HG03469 (cell line): ENCODE results near the gene KSR2.

Source experiments
- ATAC-seq: cut with Tn5 transposase; IDR thresholded peaks from one replicate; pipeline ENCODE4 v1.9.1; 2021; ENCODE audit warnings: mild to moderate bottlenecking, moderate library complexity, moderate number of reproducible peaks; ENCODE audit not compliant: unreplicated experiment

KSR2 gene

DNA sequence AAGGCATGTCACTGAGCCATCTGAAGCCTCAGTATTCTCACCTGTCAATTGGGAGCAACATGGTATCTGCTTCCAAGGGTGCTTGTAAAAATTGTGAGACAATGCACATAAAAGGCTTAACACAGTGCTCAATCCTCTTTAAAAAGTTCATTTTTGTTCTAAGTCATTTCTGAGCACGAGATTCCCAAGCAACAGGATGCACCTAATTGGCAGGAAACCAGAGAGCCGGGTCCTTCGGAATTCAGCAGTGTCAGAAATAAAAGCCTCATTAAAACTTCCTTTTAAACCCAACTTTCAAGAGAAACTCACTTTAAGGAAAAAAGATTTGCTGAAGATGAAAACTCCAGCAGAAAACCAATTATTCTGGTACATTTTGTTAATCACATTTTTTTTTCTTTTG lies 494.9 kb downstream of the KSR2 start:
- no peak for ATAC-seq

DNA sequence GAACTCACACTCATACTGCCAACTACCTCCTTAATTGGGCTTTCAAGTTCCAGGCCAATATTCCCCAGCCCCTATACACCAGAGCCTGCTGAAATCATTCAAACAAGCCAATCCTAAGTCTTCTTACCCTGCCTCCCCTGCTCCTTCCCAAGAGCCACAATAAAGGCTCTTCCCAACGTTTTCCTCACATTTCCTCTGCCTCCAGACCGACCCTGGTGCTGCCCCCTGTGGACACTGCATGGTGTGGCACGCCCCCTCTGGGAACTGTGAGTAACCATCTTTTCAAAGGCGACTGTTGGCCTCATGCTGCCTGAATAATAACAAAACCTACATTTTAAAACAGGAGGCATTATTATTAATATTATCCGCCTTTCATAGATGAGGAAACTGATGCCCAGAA lies 495.8 kb downstream of the KSR2 start:
- ATAC-seq, result no peak

DNA sequence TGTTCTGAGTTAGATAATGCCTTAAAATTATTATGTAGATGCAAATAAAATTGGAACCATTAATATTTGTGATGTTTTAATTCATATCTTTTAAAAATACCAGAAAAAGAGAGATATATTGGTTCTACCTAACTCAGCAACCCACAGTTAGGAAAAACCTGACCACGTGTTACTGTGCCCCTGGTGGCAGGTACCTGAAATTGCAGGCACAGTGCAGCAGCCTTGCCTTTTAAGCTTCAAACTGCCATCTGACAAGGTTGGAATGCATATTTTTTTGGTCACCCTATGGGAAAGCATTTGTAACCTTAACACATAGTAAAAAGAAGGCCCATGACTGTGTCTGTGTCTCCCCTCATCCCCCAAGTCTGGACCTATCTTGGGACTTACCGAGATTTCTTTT lies 498.0 kb downstream of the KSR2 start:
- no peak for ATAC-seq

DNA sequence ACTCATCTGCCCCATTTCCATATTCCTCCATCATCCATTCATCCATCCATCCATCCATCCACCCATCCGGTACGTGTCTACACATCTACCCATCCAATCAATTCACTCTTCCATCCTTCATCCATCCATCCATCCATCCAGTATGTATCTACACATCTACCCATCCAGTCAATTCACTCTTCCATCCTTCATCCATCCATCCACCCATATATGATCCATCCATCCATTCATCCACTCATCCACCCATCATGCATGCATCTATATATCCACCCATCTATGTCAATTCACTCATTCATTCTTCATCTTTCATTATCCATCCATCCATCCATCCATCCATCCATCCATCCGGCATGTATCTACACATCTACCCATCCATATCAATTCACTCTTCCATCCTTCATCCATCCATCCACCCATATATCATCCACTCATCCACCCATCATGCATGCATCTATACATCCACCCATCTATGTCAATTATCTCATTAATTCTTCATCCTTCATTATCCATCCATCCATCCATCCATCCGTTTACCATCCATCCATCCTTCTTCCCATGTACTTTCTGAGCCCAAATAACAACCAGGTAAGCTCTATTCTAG lies 498.8 kb downstream of the KSR2 start:
- no peak for ATAC-seq

DNA sequence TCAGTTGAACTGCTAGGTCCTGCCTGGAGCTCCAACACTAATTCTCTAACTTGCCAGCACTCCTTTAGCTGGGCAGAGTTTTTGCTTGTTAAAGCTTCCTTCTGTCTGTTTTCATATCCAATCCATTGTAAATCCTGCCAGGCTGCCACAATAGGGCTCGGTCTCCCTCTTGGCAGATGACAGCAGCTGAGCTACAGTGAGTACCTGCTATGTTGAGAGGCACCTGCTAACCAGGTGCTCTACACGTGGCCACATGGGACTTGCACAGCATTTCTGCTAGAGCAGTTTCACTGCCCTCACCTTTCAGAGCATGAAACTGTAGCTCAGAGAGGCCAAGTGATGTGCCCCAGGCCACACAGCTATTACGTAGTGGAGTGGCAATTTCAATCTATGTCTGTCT lies 500.8 kb downstream of the KSR2 start:
- ATAC-seq, result no peak

DNA sequence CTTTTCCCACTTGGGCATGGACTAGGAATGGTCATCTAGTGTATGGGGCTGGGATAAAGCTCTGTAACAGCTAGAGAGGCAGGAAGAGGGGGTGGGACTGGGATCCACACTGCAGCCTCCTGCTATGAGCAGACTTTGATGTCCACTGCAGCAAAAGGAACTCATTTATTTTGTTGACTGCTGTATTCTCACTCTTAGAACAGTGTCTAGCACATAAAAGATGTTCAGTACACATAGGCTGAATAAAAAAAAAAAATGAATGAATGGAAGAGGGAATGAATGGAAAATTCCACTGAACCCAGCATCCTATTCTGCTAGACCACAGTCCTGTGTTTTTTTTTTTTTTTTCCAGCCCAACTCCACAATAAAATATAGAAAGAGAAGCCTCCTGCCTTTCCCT lies 501.2 kb downstream of the KSR2 start:
- ATAC-seq, result no peak

DNA sequence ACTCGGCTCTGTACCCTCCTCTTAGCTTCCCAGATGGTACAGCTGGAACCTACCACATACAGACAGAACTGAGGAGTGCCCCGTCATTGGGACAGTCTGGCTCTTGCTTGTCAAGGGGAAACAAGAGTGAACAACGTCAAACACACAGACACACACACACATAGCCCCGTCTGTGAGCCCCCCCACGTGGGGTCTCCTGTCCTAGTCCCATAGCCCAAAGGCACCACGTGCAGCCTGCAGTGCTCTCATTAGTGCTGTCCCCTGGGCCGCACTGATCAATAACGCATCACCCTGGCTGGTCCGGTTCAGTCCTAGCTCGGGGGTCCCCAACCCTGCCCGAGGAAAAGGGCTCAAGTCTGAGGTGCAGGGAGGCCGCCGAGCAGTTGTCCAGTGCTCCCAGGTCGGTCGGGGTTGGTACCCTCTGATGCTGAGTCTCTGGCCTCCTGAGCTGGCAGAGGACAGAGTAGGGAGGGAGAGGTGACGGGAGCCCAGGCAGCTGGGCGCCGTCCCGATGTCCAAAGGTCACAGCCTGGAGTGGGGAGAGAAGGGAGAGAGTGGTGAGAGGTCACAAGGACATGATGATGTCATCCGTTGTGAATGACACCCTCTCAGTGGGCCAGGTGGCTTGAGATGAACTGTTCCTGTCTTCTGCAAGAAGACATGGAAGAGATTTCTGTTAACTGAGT lies 502.0 kb downstream of the KSR2 start:
- ATAC-seq, result no peak

DNA sequence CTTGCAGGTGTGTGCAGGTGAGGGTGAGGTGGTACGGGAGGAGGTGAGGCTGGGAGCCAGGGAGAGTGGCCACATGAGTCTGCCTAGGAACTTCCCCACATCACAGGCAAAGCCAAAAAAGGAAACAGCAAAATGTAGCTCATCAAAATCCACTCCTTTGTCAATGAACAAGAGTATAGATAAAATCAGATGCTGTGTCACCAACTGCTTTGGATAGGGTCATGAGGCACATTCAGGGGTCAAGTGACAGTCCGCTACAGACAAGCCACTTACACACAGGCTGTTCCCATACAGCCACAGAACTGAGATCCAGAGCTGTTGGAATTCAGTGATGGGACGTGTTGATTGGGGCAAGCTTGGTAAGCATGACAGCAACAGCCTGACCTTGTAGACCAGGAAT lies 507.1 kb downstream of the KSR2 start:
- ATAC-seq, result no peak

DNA sequence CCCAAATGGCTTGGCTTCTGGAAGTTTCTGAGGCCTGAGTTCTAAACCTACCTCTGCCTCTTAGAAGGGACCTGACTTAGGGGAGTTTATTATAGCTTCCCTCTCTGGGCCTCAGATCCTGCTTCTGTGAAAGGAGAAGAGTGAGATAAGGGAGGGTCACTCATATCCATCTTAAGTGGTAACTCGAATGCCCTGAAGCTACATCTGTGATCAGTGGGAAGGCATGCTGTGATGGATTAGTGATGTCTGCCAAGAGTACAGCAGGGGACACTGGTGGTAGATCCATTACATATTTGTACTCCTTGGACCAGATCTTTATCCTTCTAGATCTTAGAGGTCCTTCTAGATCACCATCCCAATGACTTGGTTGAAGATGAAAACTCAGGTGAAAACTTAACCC lies 509.6 kb downstream of the KSR2 start:
- ATAC-seq, result no peak

DNA sequence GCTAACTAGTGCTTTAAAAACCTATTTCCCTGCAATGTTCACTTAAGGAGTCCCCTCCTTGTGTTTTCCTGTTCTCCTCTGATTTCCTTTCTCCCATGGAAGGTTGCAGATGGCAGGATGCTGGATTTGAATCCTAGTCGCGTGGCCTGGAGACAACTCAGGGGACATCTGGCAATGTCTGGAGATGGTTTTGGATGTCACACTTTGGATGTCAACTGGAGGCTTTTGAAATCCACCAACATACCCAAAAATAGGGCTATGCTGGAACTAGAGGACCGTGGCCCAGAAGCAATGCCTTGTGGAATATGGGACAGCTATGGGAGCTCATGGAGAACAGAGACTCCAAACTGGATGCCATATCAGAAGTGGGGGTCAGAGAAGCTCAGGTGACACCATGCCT lies 511.6 kb downstream of the KSR2 start:
- no peak for ATAC-seq

DNA sequence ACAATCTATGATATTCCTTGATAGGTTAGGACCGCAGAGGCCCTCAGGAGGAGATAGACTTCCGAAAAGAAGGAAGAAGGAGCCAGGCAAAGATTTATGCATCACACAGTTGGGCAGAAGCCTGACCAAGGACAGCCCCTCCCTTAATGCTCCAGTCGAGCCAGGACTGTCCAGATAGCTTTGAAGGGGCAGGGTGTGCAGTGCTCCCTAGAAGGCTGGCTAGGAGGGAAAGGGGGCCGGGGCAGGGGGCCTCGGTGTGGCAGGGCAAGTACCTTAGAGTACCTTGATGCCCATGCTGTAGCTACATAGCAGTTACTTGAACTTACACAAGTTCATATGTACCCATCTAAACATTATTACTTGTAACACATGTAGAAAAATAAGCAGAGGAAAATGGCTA lies 512.7 kb downstream of the KSR2 start:
- no peak for ATAC-seq

DNA sequence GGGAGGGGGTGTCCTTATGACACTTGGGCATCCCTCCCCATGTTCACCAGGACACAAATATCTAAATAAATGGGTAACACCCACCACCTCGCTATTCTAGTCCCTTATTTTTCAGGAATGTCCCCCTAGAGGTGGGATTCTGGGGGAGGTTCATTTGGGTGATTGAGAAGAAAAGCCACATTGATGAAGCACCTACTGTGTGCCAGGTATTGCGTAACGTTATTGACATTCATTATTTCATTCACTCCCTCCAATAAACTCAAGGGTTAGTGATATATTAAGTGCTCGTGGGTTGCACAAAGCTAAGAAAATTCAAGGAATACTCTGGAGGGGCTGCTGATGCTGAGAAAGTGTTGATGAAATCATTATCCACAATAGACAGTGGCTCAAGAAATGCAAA lies 514.8 kb downstream of the KSR2 start:
- no peak for ATAC-seq

DNA sequence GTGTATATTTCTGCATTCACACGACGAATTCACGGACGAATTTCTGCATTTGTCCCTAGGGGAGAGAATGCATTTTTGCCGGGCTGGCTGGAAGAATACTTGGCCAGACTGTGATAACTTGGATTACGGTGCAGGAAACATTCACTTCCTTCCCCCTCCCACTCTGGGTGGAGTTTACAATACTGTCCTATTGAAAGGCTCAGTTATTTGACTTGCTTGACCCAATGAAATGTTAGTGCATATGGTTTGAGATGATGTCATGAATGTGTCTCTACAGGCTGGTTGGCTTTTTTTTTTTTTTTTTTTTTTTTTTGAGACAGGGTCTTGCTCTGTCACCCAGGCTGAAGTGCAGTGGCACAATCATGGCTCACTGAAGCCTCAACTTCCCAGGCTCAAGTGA lies 516.7 kb downstream of the KSR2 start:
- no peak for ATAC-seq

DNA sequence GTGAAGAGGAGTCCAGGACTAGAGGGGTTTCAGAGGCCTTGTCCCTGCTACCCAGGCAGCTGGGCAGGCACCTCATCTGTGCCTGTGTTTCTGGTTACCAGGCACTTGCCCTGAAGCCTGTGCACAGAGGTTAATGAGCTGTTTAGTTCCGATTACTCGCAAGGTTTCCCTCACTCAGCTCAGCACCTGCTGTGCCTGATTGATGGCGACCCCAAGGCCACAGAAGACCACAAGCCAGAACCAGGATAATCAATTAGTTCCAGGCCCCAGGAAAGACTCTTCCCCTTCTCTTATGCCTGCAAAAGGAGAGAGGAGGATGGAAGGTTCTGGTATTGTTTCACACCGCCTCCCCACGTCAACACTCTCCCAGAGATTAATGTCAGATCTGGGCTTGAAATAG lies 518.6 kb downstream of the KSR2 start:
- ATAC-seq, result no peak

DNA sequence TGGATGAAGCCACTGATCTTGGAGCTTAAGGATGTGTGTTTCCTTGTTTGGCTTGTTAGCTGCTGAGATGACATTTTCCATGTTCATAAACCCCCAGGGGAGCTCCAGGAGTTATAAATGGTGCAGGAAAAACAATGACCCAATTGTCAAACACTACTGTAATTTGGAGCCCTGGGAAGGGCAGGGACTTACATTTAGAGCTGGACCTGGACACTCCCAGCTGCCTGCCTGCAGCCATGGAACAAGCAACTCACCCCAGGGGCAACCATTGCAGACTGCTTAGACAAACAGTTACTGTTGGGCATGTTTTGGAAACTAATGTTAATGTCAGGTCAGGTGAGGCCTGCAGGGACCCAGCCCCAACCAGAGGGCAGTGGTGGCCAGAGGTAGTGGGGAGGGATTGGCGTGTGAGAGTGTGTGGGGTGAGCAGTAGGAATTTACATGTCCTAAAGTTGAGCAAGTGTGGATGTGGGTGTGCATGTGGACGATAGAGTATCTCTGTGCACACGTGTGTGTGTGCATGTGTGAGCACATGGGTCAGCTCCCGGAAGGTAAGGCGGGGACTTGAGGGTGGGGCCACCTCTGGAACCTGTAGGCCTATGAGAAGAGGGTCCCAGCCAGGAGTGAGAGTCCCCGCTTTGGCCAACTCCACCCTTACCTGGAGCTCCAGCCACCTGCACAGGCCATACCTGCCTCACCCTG lies 521.0 kb downstream of the KSR2 start:
- ATAC-seq, result no peak

DNA sequence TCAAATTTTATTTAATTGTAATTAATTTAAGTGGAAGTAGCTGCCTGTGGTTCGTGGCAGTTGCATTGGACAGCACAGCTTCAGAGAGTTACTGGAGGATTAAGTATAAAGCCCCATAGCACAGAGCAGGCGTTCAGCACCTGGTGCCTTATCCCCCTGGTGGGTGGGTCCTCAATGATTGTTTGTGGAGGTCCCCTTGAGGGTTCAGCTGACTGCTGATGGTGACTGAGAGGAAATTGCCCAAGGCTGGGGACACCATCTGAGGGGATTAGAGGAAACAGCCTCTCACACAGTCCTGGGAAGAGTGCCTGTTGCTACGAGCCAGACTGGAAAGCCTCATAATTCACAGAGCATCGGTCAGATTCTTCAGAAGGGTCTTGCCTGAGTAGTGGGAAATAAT lies 524.0 kb downstream of the KSR2 start:
- no peak for ATAC-seq

DNA sequence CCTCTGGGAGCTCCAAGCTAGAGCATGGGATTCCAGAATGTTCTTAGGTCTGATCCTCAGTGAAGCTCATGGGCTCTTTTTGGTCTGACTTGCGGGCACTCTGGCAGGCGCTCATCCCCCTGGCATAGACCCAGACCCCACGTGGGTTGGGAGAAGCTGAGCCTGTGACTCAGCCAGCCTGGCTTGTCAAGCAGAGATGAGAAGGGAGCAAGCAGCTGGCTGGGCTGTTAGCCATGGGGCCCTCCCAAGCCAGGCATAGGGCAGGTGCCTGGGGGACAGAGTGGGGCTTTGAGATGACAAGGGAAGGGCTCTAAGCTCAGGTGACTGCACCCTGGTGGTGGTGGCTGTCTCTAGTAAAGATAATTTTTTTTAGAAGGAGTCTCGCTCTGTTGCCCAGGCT lies 527.0 kb downstream of the KSR2 start:
- no peak for ATAC-seq

DNA sequence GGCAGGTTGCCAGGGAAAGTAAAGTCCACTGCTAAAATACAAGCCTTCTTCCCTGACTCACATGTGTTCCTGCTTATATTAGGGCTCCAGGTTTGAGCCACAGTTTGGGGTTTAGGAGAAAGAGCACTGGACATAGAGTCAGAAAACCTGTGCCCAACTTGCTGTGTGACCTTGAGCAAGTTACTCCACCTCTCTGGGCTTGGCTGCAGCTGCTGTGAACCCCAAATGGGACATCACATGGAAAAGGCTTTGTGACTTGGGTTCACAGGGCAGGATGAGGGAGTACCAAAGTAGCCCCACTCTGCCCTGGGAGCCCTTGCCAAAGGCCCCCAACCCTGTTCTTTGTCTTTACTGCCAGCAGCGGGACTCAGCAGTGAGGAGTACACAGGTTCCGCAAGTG lies 528.4 kb downstream of the KSR2 start:
- no peak for ATAC-seq

DNA sequence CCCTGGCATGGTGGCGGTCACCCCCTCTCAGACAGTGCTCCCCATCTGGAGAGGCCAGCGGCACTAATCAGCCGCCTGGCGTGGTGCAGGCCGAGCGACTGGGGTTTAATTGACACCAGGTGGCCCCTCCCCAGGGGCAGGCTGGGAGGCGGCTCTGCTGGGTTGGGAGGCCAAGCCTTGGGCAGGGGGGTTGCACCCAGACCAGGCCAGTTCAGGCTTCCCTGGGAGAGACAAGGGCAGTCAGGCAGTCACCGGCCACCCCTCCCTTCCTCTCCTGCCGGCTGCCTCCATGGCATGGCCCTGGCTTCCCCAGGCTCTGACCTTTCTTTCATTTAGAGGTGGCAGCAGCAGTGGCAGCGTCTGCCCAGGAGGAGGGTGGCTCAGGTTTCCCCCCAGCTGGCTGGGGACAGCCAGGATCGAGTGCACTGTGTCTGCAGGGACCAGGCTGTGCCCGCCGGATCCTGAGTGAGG lies 529.2 kb downstream of the KSR2 start:
- ATAC-seq, result no peak

DNA sequence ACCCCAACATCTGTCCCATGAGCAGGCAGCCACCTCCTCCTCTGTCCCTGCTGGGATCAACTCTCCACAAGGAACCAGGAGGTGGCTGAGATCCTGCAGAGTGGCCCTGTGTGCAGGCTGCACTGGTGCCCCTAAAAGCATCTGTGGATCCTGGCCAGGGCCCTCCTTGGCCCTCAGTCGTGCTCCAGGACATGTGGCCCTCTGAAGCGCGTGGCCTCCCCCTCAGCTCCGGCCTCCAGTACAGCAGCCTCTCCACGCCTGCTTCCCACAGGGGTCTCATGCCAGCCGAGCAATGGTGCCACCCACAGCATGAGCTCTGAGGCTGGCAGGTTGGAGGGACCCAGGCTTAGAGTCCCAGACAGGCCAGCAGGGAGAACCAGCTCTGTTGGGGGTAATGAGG lies 530.0 kb downstream of the KSR2 start:
- no peak for ATAC-seq

DNA sequence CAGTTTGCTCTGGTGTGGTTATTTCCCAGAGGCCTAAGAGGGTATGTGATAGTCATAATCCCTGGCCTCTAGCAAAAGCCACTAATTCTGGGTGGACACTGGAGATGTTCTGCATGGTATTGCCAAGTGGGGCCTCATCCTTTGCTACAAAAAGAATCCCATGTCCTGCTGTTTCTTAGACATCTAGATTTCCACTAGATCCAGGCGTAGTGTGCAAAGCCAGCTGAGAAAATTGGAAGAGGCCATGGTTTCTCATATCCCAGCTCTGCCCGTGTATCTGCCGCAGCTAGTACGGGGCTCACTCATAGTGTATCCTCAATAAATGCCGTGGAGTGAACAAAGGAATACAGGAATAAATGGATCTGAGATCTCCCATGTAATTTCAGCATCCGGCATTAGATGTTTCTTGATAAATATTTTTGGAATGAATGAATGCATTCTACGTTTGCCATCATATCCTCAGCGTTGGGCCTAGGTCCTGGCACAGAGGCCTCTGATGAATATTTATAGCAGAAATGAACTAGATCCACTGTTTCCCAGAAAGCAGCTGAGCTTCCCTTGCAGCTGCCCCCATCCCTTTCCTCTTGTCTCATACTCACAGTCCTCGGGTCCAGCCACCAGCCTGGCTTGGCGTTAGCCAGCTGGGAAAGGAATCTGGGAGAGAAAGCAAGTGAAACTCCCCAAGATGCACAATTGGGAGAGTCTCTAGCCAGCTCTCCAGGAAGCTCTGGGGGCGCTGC lies 531.1 kb downstream of the KSR2 start:
- no peak for ATAC-seq

DNA sequence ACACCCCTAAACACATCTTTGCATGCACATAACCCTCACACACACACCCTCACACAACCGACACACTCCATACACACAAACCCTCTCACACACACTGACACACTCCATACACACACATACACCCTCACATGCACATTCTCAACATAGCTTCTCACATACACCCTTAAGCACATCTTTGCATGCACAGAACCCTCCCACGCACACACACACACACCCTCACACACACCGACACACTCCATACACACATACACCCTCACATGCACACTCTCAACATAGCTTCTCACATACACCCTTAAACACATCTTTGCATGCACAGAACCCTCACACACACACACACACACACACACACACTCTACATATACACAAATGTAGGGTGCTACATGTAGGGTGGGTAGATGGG lies 534.9 kb downstream of the KSR2 start:
- no peak for ATAC-seq
